Neural cell (in vitro differentiated cells): ENCODE measurements around the gene HDHD3. TPM values are rescaled to one million over a fixed set of nuclear protein-coding genes. Genes with fewer than 3 reads are reported as not detected.

ENCODE experiments used
- H2AFZ ChIP-seq: fragments of 200-600, 300-800 bp; sonication (generic), shearing (Covaris generic); 2 replicates; pipeline ENCODE4 v1.6.0; 2014; ENCODE audit warnings: low read depth, mild to moderate bottlenecking, antibody characterized with exemption, low read length, moderate library complexity
- H3F3A ChIP-seq: fragments of 200-600 bp; shearing (Covaris generic); 2 replicates; pipeline ENCODE4 v1.6.1; 2016; ENCODE audit warnings: mild to moderate bottlenecking, moderate library complexity, mixed read lengths, antibody characterized with exemption, low read length; ENCODE audit not compliant: insufficient read depth, poor library complexity, severe bottlenecking
- H3K27ac ChIP-seq: fragments of 200-600, 300-800 bp; sonication (generic), shearing (Covaris generic); 2 replicates; pipeline ENCODE4 v1.5.1; 2014; ENCODE audit warnings: mild to moderate bottlenecking, low read length, moderate library complexity
- H3K27me3 ChIP-seq: fragments of 300-800, 200-600 bp; sonication (generic), shearing (Covaris generic); 2 replicates; pipeline ENCODE4 v1.6.0; 2014; ENCODE audit warnings: mild to moderate bottlenecking, low read depth, low read length, moderate library complexity; ENCODE audit not compliant: insufficient read depth
- H3K36me3 ChIP-seq: fragments of 300-800, 200-600 bp; sonication (generic), shearing (Covaris generic); 2 replicates; pipeline ENCODE4 v1.5.1; 2014; ENCODE audit warnings: mild to moderate bottlenecking, antibody characterized with exemption, low read length, moderate library complexity; ENCODE audit not compliant: insufficient read depth
- H3K4me2 ChIP-seq: fragments of 300-800, 200-600 bp; sonication (generic), shearing (Covaris generic); 2 replicates; pipeline ENCODE4 v1.6.0; 2014; ENCODE audit warnings: mild to moderate bottlenecking, low read length
- H3K4me3 ChIP-seq: fragments of 300-800, 200-600 bp; sonication (generic), shearing (Covaris generic); 2 replicates; pipeline ENCODE4 v1.5.1; 2014; ENCODE audit warnings: mild to moderate bottlenecking, low read length, moderate library complexity
- H3K79me2 ChIP-seq: fragments of 200-600 bp; shearing (Covaris generic); replicated peaks from 2 replicates; pipeline ENCODE4 v1.6.0; 2014; ENCODE audit warnings: mild to moderate bottlenecking, low read length, moderate library complexity; ENCODE audit not compliant: insufficient read depth
- H3K9ac ChIP-seq: fragments of 300-800, 200-600 bp; sonication (generic), shearing (Covaris generic); 2 replicates; pipeline ENCODE4 v1.6.1; 2016; ENCODE audit warnings: mild to moderate bottlenecking, low read length, mixed read lengths
- H3K9me2 ChIP-seq: fragments of 200-600 bp; shearing (Covaris generic); 2 replicates; pipeline ENCODE4 v1.6.1; 2016; ENCODE audit warnings: mild to moderate bottlenecking, low read length, mixed read lengths; ENCODE audit not compliant: insufficient read depth
- H3K9me3 ChIP-seq: fragments of 200-600, 300-800 bp; sonication (generic), shearing (Covaris generic); 2 replicates; pipeline ENCODE4 v1.6.1; 2016; ENCODE audit warnings: mild to moderate bottlenecking, mixed run types, low read length, moderate library complexity, mixed read lengths
- H4K20me1 ChIP-seq: fragments of 200-600 bp; shearing (Covaris generic); 2 replicates; pipeline ENCODE4 v1.6.1; 2016; ENCODE audit warnings: mild to moderate bottlenecking, mixed run types; ENCODE audit not compliant: insufficient read depth
- EP300 ChIP-seq: fragments of 450-650 bp; conservative IDR thresholded peaks from 2 replicates; pipeline ENCODE4 v1.6.1; 2014; ENCODE audit warnings: antibody characterized with exemption, mild to moderate bottlenecking, moderate library complexity; ENCODE audit not compliant: poor library complexity, severe bottlenecking
- EZH2 ChIP-seq: fragments of 200-600, 300-800 bp; shearing (Covaris generic), sonication (generic); IDR thresholded peaks from 2 replicates; pipeline ENCODE4 v1.6.1; 2014; ENCODE audit warnings: antibody characterized with exemption, low read length, borderline replicate concordance, mild to moderate bottlenecking; ENCODE audit not compliant: insufficient read depth, poor library complexity, severe bottlenecking
- MXI1 ChIP-seq: fragments of 450-650 bp; conservative IDR thresholded peaks from 2 replicates; pipeline ENCODE4 v1.6.1; 2014; ENCODE audit warnings: antibody characterized with exemption, mild to moderate bottlenecking; ENCODE audit not compliant: poor library complexity, severe bottlenecking
- POLR2AphosphoS5 ChIP-seq: IDR thresholded peaks from 2 replicates; pipeline ENCODE4 v1.6.1; 2012
- RAD21 ChIP-seq: fragments of 450-650 bp; conservative IDR thresholded peaks from 2 replicates; pipeline ENCODE4 v1.6.1; 2014; ENCODE audit warnings: antibody characterized with exemption, mild to moderate bottlenecking, moderate library complexity
- SMC3 ChIP-seq: fragments of 450-650 bp; conservative IDR thresholded peaks from 2 replicates; pipeline ENCODE4 v1.6.1; 2014; ENCODE audit warnings: antibody characterized with exemption, mild to moderate bottlenecking, moderate library complexity; ENCODE audit not compliant: poor library complexity
- TAF1 ChIP-seq: IDR thresholded peaks from 2 replicates; pipeline ENCODE4 v1.6.1; 2012; ENCODE audit warnings: low read depth
- polyA plus RNA-seq: library from polyadenylated mRNA; depleted of rRNA; stranded (reverse); fragments of >200 nt; gene quantifications from 2 replicates; pipeline ENCODE4 v1.2.3, GENCODE V29; 2014
- TF ChIP-seq, protein P1 (sequence below): fragments of 450-650 bp; IDR thresholded peaks from 2 replicates; pipeline ENCODE4 v1.5.1; 2014; ENCODE audit warnings: antibody characterized with exemption, mild to moderate bottlenecking, moderate library complexity; ENCODE audit not compliant: poor library complexity, severe bottlenecking
- TF ChIP-seq, protein P2 (sequence below): IDR thresholded peaks from 2 replicates; pipeline ENCODE4 v1.6.1; 2012; ENCODE audit warnings: borderline replicate concordance

The HDHD3 gene
- polyA plus RNA-seq, 1 donor from 2014 or later: 31.2 TPM

DNA sequence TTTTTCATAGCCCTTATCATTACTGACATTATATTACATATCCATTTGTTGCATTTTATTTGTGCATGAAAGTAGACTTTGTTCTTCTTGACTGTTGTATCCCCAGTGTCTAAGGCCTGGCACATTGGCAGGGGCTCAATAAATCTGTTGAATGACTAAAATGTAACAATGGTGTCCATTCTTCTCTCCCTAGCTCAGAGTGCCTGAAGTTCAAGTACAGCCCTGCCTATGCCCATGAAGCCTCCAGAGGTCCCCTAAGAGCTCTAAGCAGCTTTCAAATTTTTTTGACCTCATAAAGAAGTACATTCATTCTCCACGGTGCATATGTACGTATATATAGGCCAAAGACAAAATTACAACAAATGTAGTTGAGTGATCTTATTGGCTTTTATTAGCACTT, 31.6 kb downstream of the HDHD3 start:
- Histone ChIP-seq H3K9me2 (no peaks in the 10 kb centered on the region), H3K9ac (no peak overlapping the region), H3K4me3 (no peak overlapping the region), H3K36me3 (no peaks in the 10 kb centered on the region), H3K27me3 (peaks cover 31% of the 10 kb centered on the region), H3K9me3 (no peaks in the 10 kb centered on the region), H3K79me2 (no peaks in the 10 kb centered on the region), H4K20me1 (no peaks in the 10 kb centered on the region), H3K4me2 (no peak overlapping the region), H3F3A (no peaks in the 10 kb centered on the region), H3K27ac (no peak overlapping the region), H2AFZ (no peak overlapping the region)
- TF ChIP-seq TAF1 (no peak), EZH2 (no peak), EP300 (no peak), SMC3 (no peak), RAD21 (no peak), POLR2AphosphoS5 (no peak), MXI1 (no peak)
- TF ChIP-seq, protein P1, sequence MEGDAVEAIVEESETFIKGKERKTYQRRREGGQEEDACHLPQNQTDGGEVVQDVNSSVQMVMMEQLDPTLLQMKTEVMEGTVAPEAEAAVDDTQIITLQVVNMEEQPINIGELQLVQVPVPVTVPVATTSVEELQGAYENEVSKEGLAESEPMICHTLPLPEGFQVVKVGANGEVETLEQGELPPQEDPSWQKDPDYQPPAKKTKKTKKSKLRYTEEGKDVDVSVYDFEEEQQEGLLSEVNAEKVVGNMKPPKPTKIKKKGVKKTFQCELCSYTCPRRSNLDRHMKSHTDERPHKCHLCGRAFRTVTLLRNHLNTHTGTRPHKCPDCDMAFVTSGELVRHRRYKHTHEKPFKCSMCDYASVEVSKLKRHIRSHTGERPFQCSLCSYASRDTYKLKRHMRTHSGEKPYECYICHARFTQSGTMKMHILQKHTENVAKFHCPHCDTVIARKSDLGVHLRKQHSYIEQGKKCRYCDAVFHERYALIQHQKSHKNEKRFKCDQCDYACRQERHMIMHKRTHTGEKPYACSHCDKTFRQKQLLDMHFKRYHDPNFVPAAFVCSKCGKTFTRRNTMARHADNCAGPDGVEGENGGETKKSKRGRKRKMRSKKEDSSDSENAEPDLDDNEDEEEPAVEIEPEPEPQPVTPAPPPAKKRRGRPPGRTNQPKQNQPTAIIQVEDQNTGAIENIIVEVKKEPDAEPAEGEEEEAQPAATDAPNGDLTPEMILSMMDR: no peak
- TF ChIP-seq, protein P2, sequence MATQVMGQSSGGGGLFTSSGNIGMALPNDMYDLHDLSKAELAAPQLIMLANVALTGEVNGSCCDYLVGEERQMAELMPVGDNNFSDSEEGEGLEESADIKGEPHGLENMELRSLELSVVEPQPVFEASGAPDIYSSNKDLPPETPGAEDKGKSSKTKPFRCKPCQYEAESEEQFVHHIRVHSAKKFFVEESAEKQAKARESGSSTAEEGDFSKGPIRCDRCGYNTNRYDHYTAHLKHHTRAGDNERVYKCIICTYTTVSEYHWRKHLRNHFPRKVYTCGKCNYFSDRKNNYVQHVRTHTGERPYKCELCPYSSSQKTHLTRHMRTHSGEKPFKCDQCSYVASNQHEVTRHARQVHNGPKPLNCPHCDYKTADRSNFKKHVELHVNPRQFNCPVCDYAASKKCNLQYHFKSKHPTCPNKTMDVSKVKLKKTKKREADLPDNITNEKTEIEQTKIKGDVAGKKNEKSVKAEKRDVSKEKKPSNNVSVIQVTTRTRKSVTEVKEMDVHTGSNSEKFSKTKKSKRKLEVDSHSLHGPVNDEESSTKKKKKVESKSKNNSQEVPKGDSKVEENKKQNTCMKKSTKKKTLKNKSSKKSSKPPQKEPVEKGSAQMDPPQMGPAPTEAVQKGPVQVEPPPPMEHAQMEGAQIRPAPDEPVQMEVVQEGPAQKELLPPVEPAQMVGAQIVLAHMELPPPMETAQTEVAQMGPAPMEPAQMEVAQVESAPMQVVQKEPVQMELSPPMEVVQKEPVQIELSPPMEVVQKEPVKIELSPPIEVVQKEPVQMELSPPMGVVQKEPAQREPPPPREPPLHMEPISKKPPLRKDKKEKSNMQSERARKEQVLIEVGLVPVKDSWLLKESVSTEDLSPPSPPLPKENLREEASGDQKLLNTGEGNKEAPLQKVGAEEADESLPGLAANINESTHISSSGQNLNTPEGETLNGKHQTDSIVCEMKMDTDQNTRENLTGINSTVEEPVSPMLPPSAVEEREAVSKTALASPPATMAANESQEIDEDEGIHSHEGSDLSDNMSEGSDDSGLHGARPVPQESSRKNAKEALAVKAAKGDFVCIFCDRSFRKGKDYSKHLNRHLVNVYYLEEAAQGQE: no peak

DNA sequence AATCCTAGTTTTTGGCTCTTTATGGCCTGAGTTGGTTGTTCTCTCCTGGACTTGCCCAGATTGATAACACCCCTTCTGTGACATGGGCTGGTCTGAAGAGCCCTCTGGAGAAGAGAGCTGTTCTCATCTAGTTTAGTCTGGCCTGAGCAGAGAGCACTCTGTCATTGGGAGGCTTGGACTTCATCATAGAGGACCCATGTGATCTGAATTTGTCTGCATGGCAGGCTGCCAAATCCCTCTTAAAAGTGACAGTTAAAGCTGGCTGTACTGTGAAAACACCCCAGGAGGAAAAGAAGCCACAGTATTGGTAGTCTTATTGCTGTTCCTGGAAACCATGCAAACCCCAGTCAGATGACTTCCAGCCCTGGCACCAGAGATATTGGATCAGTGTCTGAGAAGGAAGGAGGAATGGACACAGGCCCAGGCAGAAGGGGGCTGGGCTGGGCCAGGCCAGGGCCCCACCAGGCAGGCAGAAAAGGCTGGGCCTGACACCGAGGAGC, 33.0 kb downstream of the HDHD3 start:
- no peaks in the 10 kb centered on the region for H3K36me3 ChIP-seq
- no peaks in the 10 kb centered on the region for H4K20me1 ChIP-seq
- peaks cover 17% of the 10 kb centered on the region for H3K27me3 ChIP-seq
- no peak overlapping the region for H3K4me2 ChIP-seq
- no peaks in the 10 kb centered on the region for H3K9me3 ChIP-seq
- H2AFZ ChIP-seq: no peak overlapping the region
- H3K27ac ChIP-seq: no peak overlapping the region
- H3F3A ChIP-seq: no peaks in the 10 kb centered on the region
- H3K4me3 ChIP-seq: no peak overlapping the region
- H3K79me2 ChIP-seq: no peaks in the 10 kb centered on the region
- H3K9ac ChIP-seq: no peak overlapping the region
- H3K9me2 ChIP-seq: no peaks in the 10 kb centered on the region
- no peak for TF ChIP-seq MXI1
- no peak for TF ChIP-seq EP300
- TF ChIP-seq EZH2: no peak
- no peak for TF ChIP-seq POLR2AphosphoS5
- no peak for TF ChIP-seq RAD21
- TF ChIP-seq, protein P2: no peak
- no peak for TF ChIP-seq SMC3
- TF ChIP-seq, protein P1: no peak
- no peak for TF ChIP-seq TAF1
